Progenitor cell of endocrine pancreas (in vitro differentiated cells): ENCODE data around the gene IRF9. TPM values are rescaled to one million over a fixed set of nuclear protein-coding genes. Genes with fewer than 3 reads are reported as not detected.

Experiments
- DNase-seq: peaks from one replicate; pipeline ENCODE4 v3.0.0; 2021; ENCODE audit warnings: low spot score; ENCODE audit not compliant: unreplicated experiment
- H3K27ac Mint-ChIP-seq: 2 replicates; pipeline ENCODE4 v1.8.0; 2021; ENCODE audit warnings: mild to moderate bottlenecking, moderate library complexity, mixed read lengths
- H3K27me3 Mint-ChIP-seq: 2 replicates; pipeline ENCODE4 v1.8.0; 2021; ENCODE audit warnings: mixed read lengths
- H3K36me3 Mint-ChIP-seq: 2 replicates; pipeline ENCODE4 v1.8.0; 2022; ENCODE audit warnings: mixed read lengths; ENCODE audit not compliant: insufficient read depth
- H3K4me1 Mint-ChIP-seq: 2 replicates; pipeline ENCODE4 v1.8.0; 2021; ENCODE audit warnings: low read depth, mixed read lengths
- H3K4me3 Mint-ChIP-seq: 2 replicates; pipeline ENCODE4 v1.8.0; 2021; ENCODE audit warnings: low read depth, mild to moderate bottlenecking, moderate library complexity, mixed read lengths
- H3K9me3 Mint-ChIP-seq: 2 replicates; pipeline ENCODE4 v1.8.0; 2021; ENCODE audit warnings: low read depth, mixed read lengths
- CTCF ChIP-seq: fragments of 200-600 bp; sonication (generic); IDR thresholded peaks from one replicate; pipeline ENCODE4 v1.5.0; 2021; ENCODE audit warnings: antibody characterized with exemption, mild to moderate bottlenecking; ENCODE audit not compliant: unreplicated experiment
- total RNA-seq: library from RNA; stranded (reverse); gene quantifications from 2 replicates; pipeline ENCODE4 v1.2.1, GENCODE V29; 2021

IRF9 gene
- total RNA-seq, 1 donor from 2014 or later = 57.4 TPM

GRCh38 chr14:24122416-24122815, 38.6 kb upstream of the IRF9 start:
- H3K27ac Mint-ChIP-seq = no peak overlapping the region
- H3K27me3 Mint-ChIP-seq = no peaks in the 10 kb centered on the region
- no peak overlapping the region for H3K4me3 Mint-ChIP-seq
- peaks cover 21% of the 10 kb centered on the region for H3K36me3 Mint-ChIP-seq
- no peak for DNase-seq
- TF ChIP-seq CTCF = no peak
- no peaks in the 10 kb centered on the region for H3K4me1 Mint-ChIP-seq
- no peaks in the 10 kb centered on the region for H3K9me3 Mint-ChIP-seq

GRCh38 chr14:24122898-24123297, 38.2 kb upstream of the IRF9 start:
- Mint-ChIP-seq H3K36me3 (peaks cover 21% of the 10 kb centered on the region), H3K27ac (peak overlapping the region; percentile 46), H3K27me3 (no peaks in the 10 kb centered on the region), H3K4me1 (no peaks in the 10 kb centered on the region), H3K9me3 (no peaks in the 10 kb centered on the region), H3K4me3 (no peak overlapping the region)
- no peak for TF ChIP-seq CTCF
- DNase-seq = no peak

GRCh38 chr14:24123424-24124417, 37.3 kb upstream of the IRF9 start:
- TF ChIP-seq CTCF = no peak
- Mint-ChIP-seq H3K36me3 (peaks cover 14% of the 10 kb centered on the region), H3K27ac (no peak overlapping the region), H3K4me1 (no peaks in the 10 kb centered on the region), H3K27me3 (no peaks in the 10 kb centered on the region), H3K4me3 (no peak overlapping the region), H3K9me3 (no peaks in the 10 kb centered on the region)
- no peak for DNase-seq

GRCh38 chr14:24126939-24127338, 34.1 kb upstream of the IRF9 start:
- Mint-ChIP-seq H3K9me3 (no peaks in the 10 kb centered on the region), H3K4me3 (no peak overlapping the region), H3K4me1 (peaks cover 5% of the 10 kb centered on the region), H3K27me3 (no peaks in the 10 kb centered on the region), H3K27ac (no peak overlapping the region), H3K36me3 (peaks cover 3% of the 10 kb centered on the region)
- TF ChIP-seq CTCF = no peak
- no peak for DNase-seq

GRCh38 chr14:24127673-24128072, 33.4 kb upstream of the IRF9 start:
- Mint-ChIP-seq H3K4me1 (peaks cover 5% of the 10 kb centered on the region), H3K27ac (no peak overlapping the region), H3K36me3 (peaks cover 3% of the 10 kb centered on the region), H3K9me3 (no peaks in the 10 kb centered on the region), H3K27me3 (no peaks in the 10 kb centered on the region), H3K4me3 (no peak overlapping the region)
- no peak for TF ChIP-seq CTCF
- no peak for DNase-seq
